ENCODE results near the gene GRN.
"Not testable (repeated sequence)": the region's sequence is repeated elsewhere in the genome, so short reads cannot be mapped to it uniquely, and the experiment has no call there.

GRN gene

GRCh38 chr17:44383363-44383762, 38.3 kb downstream of the GRN start:
- no peak for DNase-seq (ENCODE audit: low read depth)

GRCh38 chr17:44383861-44384260, 38.8 kb downstream of the GRN start:
- no peak for DNase-seq (ENCODE audit: low read depth)

- DNase-seq (ENCODE audit: low read depth), result no peak
These were observed 39.2 kb downstream of the GRN start for GRCh38 chr17:44384281-44384822.

- no peak for DNase-seq (ENCODE audit: low read depth)
These were observed 39.8 kb downstream of the GRN start for GRCh38 chr17:44384823-44385286.

GRCh38 chr17:44385287-44386181, 40.4 kb downstream of the GRN start:
- peak; percentile 78 for DNase-seq (ENCODE audit: low read depth)

- no peak for DNase-seq (ENCODE audit: low read depth)
These were observed 41.1 kb downstream of the GRN start for GRCh38 chr17:44386182-44386525.

GRCh38 chr17:44387804-44388203, 42.7 kb downstream of the GRN start:
- no peak for DNase-seq (ENCODE audit: low read depth)

- no peak for DNase-seq (ENCODE audit: low read depth)
These were observed 44.2 kb downstream of the GRN start, which contains the start of gene ITGA2B for GRCh38 chr17:44389281-44389680. ITGA2B (minus strand) TSS chr17:44389649; CDS start chr17:44389473, 176 bp downstream.

GRCh38 chr17:44389723-44390202, 44.7 kb downstream of the GRN start:
- DNase-seq (ENCODE audit: low read depth), result no peak

GRCh38 chr17:44390250-44390870, 45.3 kb downstream of the GRN start:
- no peak for DNase-seq (ENCODE audit: low read depth)

- not testable (repeated sequence) for DNase-seq (ENCODE audit: low read depth)
These were observed 49.0 kb downstream of the GRN start for GRCh38 chr17:44394112-44394511.

GRCh38 chr17:44394833-44395232, 49.7 kb downstream of the GRN start:
- DNase-seq (ENCODE audit: low read depth), result no peak

GRCh38 chr17:44396946-44397345, 51.8 kb downstream of the GRN start:
- DNase-seq (ENCODE audit: low read depth), result no peak

- no peak for DNase-seq (ENCODE audit: low read depth)
These were observed 52.7 kb downstream of the GRN start for GRCh38 chr17:44397479-44398440.

GRCh38 chr17:44398692-44399691, 53.9 kb downstream of the GRN start:
- no peak for DNase-seq (ENCODE audit: low read depth)

GRCh38 chr17:44400226-44400847, 55.2 kb downstream of the GRN start:
- DNase-seq (ENCODE audit: low read depth), result no peak

Measured in activated T-cell treated with anti-CD3 and anti-CD28 coated beads for 24 hours (primary cell).